RPMI8226 (cell line): Measurements from ENCODE around the gene CELA1.
A peak's percentile ranks its signal among the peaks of the same experiment; 100 is the strongest.

Source experiments
- DNase-seq: peaks from one replicate; pipeline ENCODE4 v3.0.0-alpha.2; 2015

Gene CELA1

DNA sequence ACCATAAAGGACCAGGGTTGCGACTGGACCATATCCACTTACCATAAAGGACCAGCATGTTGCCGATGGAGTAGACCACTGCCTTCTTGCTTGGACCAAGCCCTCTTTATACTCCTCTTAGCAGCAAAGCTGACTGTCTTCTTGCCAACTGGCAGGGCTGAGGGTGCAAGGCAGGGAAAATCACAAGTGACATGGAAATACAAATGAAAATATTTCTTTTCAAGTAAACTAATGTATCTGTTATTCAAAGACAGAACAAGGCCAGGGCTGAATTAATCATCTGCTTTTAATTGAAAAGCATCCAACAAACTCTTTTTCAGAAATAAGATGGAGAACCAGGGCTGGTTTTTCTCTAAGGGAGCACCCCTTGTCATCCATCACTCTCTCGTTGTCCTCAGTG, at the start of gene CELA1:
TSS of gene CELA1 (minus strand) at position 99 of the 400 bp plus-strand sequence. CDS start at position 58, 41 bp downstream.
- no peak for DNase-seq

GRCh38 chr12:51395283-51396230, 49.1 kb upstream of the CELA1 start:
- no peak for DNase-seq

- no peak for DNase-seq
Measured at GRCh38 chr12:51393676-51394545, 47.4 kb upstream of the CELA1 start.

DNA sequence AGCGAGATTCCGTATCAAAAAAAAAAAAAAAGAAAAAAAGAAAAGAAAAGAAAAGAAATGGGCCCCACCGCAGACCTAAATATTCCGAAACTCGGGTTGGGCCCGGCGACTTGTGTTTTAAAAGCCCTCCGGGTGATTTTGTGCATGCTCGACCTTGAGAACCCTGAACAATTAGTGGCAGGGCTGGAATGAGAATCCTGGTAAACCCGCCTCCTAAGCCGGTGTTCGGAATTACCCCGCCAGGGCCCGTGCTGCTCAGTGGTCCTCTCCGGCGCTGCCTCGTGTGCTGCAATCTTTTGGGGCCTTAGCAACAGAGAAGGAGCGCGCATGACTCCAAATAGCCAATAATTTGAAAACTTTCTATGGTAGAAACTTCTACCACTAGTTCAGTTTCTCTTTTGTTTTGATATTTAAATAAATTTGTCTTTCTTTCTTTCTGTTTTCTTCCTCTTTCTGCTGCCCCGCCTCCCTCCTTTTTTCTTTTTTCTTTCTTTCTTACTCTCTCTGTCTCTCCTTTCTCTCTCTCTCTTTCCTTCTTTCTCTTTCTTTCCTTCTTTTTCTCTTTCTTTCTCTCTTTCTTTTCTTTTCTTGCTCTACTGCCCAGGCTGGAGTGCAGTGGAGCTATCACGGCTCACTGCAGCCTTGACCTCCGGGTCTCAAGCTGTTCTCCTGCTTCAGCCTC, 46.2 kb upstream of the CELA1 start:
- DNase-seq, result no peak

DNA sequence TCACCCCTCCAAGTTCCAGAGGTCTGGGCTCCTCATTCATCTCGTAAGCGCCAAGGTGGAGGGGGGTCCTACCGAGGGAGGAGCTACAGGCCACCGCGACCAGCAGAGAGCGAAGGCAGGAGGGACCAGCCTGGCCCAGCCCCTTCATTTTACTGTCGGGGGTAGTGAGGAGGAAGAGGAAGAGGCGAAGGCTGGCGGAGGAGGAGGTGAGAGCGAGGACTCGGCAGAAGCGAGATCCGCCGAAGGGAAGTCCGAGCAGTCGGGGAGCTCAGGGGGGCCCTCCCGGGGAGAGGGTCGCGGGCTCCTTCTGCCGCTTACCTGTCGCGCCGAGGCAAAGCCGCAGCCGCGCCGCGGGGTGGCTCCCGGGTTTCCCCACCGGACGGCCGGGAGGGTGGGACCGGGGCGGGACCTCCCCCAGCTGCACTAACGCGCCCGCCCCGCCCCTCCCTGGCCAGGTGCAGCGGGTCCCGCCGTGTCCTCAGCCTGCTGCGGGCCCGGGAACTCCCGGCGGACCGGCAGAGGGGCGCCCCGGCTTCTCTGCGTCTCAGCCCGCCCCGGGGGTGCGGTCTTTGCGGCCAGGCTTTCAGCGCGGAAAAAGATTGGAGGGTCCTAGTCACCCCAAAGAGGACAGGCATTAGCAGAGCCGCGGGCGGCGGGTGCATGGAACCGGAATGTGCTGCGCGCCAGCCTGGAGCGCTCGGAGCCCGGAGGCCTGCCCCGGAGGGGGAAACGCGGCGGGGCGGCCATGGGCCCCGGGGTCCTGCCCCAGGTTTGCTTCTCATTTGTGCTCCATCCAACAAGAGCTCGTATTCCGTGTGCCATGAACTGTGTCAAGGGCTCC, 45.0 kb upstream of the CELA1 start, which contains the start of gene GALNT6:
TSS of gene GALNT6 (minus strand) at position 124 of the 841 bp plus-strand sequence. CDS start 11,625 bp downstream, outside the sequence.
- peak; percentile 78 for DNase-seq

DNA sequence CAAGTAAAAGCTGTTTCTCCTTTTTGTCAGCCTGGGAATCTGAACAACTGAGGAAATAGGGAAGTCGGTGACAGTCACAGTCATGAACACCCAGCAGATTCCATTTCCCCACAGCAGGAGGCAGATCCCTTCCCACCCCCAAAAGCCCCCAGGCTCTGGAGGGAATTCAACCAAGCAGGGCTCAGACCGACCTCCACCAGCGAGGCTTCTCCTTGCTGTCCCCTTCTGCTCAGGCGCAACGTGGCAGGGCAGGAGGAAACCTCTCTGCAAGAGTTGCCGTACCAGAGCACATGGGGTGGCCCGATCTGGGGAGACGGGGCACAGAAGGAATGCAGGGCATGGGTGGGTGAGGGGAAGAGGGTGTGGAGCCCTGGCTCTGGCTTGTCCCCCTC, 44.4 kb upstream of the CELA1 start:
- peak; percentile 42 for DNase-seq

DNA sequence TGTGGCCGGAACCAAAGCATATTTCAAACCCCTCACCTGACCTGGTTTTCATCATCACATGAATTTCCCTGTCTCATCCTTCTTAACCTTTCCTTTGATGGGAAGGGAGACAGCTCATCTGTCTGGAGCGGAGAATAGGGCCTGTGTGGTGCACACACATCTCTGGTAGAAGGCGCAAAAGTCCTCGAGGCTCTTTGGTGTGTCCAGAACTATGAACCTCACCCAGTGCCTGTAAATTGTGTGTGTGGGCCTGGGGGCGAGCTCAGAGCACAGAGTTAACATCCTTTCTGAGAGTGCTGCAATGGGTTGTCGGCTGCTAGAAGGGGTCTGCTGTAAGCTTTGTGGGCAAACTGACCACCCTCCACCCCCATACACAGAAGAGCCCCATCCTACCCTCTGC, 44.0 kb upstream of the CELA1 start:
- no peak for DNase-seq

DNA sequence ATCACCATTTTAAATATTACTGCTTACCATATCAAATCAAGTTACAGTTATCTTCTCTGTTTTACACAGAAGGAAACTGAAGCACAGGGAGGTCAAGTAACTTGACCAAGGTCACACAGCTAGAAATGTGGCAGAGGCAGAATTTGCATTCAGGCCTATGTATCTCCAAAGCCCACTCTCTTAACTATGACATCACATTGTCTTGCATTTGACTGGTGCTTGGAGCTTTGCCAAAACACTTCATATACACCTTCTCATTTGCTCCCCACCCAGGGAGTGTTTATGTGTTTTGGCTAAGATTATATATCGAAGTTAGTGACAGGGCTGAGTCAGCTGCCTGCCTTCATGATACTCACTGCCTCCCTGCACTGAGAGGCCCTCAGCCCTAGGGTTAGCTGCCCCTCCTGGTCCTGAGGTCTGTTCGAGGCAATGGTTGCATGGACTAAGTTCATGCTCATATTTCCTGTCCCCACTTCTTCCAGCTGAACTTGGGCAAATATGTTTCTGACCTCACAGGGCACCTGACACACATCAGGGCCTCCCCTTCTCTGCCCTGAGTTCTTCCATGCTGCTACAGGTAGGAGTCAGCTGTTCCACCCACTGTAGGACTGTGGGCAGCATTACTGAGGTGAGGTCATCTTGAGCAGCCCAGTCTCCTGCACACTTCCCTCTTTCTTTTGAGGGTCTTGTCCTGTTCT, 43.0 kb upstream of the CELA1 start:
- DNase-seq, result no peak

DNA sequence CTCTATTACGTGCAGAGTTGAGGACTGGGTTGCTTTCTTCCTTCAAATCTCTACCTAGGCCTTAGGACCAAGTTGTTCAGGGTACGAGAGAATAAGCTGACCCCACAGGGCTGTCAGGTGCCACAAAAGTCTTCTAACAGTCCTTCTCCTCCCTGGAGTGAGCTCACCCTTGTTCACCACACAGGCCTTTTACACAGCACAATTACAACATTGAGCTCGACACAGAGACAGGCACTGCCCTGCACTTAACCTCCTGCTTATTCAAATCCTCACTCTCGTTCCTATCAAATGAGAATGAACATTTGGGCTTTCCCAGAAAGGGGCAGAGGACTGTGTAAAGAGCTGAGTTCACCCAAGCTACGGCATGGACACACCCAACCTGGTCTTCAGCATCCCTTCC, 42.4 kb upstream of the CELA1 start:
- no peak for DNase-seq

GRCh38 chr12:51388069-51388799, 41.8 kb upstream of the CELA1 start:
- no peak for DNase-seq

DNA sequence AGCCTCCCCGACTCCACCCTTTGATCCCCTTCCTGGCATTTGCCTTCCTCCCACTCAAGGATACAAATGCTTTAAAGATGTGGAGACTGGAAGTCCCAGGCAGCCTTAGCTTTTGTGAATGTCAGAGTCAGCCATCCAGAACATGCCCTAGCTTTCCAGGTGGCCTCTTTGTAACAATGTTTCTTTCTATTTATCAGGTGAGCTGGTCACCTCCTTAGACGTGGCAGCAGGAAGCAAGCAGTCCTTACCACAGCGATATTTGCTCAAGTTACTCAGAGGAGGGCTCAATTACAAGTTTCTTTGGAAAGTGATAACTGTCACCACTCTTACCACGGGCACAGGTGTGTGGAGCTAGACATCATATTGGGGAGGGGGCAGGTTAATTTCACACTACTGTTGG, 39.9 kb upstream of the CELA1 start:
- no peak for DNase-seq

- DNase-seq, result peak; percentile 20
Measured at GRCh38 chr12:51383269-51383905, 36.9 kb upstream of the CELA1 start.

DNA sequence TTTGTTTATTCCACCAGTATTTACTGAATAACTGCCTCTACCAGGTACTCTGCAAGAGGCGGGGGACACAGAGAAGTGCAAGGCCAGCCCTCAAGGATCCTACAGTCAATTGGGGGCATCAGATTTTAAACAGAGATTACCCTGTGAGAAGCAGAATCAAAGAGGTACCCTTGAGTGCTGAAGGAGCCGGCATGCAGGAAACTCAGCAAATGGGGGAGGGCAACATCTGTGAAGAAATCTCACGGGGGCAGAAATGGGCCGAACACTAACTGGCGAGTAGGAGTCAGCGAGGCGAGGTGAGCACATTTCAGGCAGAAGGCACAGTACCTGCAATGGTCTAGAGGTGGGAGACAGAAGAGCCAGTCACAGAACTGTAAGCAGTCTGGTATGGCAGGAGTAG, 35.7 kb upstream of the CELA1 start:
- no peak for DNase-seq

- no peak for DNase-seq
Measured at GRCh38 chr12:51381226-51382079, 35.0 kb upstream of the CELA1 start.

DNA sequence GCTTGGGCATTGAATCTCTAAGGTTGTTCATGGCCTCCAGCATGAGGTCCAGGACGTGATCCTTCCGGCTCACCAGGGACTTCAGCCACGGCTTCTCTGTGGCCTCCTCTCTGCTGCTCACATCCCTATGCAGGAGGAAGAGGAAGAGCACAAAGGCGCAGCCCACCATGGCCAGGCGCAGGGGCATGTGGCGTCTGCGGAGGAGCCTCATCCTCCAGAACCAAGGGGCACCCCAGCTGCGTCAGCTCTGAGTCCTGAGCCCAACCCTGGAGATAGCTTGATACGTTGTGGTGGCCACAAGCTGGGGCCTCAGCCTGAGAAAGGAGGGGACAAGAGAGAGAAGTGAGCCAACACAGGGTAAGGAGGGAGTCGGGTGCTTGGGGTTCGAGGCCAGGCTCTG, 33.1 kb upstream of the CELA1 start:
- no peak for DNase-seq

DNA sequence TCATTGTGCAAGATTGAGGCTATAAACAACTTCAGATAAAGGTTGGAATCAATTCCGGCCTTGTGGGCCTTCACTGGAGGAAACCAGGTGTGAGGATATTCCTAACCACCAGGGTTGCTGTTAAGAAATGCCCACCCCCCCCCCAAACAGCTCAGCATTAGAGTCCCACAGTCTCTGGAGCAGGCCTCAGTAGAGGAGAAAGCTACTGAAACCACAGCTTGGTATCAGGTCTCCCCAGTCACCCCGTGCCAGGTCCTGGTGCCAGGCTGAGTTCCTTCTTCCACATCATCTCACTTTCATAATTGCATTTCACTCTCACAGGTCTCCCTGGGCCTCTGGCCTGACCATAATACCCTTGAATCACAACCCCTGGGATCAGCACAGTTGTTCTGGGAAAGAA, 32.3 kb upstream of the CELA1 start:
- DNase-seq, result no peak

DNA sequence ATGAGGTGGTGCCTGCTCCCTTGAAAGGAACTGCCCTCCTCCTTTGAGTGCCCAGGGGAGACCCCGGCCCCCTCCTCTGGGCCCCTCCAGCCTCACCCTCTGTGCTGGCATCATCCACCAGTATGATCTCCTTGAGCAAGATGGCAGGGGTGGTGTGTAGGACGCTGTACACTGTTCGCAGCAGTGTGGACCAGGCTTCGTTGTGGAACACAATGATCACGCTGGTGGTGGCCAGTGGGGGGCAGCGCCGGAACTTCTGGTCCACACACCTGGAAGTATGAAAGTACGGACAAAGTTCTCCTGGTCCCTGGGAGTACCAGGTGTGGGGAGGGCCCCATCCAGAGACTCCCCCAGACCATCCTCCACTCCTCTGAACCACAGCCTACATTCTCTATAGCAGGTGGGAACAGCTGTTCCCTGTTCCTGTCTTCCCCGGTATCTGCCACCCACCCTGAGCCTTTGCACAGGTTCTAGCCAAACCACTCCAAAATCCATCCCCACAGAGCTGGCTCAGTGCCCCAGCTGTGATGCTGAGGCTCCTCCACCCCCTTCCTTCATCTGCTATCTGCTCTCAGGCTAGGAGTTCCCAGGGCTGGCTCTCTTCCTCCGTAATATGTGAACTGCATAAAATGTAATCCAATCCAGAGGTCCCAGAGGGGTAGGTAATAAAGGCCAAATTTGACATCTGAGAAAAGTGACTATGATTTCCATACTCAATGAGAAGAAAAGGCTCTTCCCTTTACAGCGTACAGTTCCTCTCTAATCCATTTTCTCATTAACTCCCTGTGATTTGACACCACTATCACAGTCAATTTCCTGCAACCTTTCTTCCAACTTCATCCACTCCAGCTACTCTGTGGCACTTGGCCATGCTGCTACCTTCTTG, 30.9 kb upstream of the CELA1 start:
- DNase-seq, result no peak

DNA sequence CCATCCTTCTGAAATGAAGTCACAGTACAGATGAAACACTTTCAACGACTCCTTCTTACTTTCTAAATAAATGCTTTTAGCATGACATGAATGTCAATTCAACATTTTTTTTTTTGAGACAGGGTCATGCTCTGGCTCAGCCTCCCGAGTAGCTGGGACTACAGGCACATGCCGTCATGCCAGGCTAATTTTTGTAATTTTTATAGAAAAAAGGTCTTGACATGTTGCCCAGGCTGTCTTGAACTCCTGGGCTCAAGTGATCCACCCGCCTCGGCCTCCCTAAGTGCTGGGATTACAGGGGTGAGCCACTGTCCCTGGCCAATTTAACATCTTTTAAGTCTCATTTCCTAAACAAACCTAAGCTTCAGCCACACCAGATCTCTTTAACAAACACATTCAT, 28.4 kb upstream of the CELA1 start:
- no peak for DNase-seq
